Mesenchymal stem cell (in vitro differentiated cells and primary cell): Measurements from ENCODE around the gene LMBR1.
"Not testable (repeated sequence)": the region's sequence is repeated elsewhere in the genome, so short reads cannot be mapped to it uniquely, and the experiment has no call there.

ENCODE experiments used
- DNase-seq: peaks from one replicate; pipeline ENCODE4 v3.0.0-alpha.2; 2013
- H2AFZ ChIP-seq: one replicate; pipeline ENCODE4 v1.6.1; 2013; ENCODE audit warnings: low read depth, mild to moderate bottlenecking, control low read depth, inconsistent platforms, low read length, moderate library complexity
- H2AK5ac ChIP-seq: 2 replicates; pipeline ENCODE4 v1.6.1; 2013; ENCODE audit warnings: low read length, moderate library complexity, mild to moderate bottlenecking, inconsistent platforms; ENCODE audit not compliant: severe bottlenecking
- H2BK120ac ChIP-seq: one replicate; pipeline ENCODE4 v1.6.1; 2013; ENCODE audit warnings: low read depth, mild to moderate bottlenecking, inconsistent platforms, low read length, moderate library complexity
- H2BK12ac ChIP-seq, 2 experiments: one replicate each; pipeline ENCODE4 v1.6.1; 2013; ENCODE audit warnings: inconsistent platforms in 2 of 2, low read length in 2 of 2, mild to moderate bottlenecking in 2 of 2, moderate library complexity in 2 of 2, control low read depth in 1 of 2
- H2BK15ac ChIP-seq: one replicate; pipeline ENCODE4 v1.6.1; 2013; ENCODE audit warnings: mild to moderate bottlenecking, low read depth, inconsistent platforms; ENCODE audit not compliant: poor library complexity, severe bottlenecking
- H2BK5ac ChIP-seq: 2 replicates; pipeline ENCODE4 v1.6.1; 2013; ENCODE audit warnings: low read depth, mild to moderate bottlenecking, low read length, control low read depth, inconsistent platforms; ENCODE audit not compliant: poor library complexity, severe bottlenecking
- H3K14ac ChIP-seq, 2 experiments: one replicate each; pipeline ENCODE4 v1.6.1; 2013; ENCODE audit warnings: inconsistent platforms in 2 of 2, low read length in 2 of 2, control low read depth in 1 of 2, mild to moderate bottlenecking in 1 of 2, moderate library complexity in 1 of 2
- H3K18ac ChIP-seq, 2 experiments: one replicate each; pipeline ENCODE4 v1.6.1; 2013; ENCODE audit warnings: inconsistent platforms in 2 of 2, low read length in 2 of 2, control low read depth in 1 of 2, low read depth in 1 of 2, mild to moderate bottlenecking in 1 of 2
- H3K23ac ChIP-seq, 2 experiments: one replicate each; pipeline ENCODE4 v1.6.1; 2013; ENCODE audit warnings: inconsistent platforms in 2 of 2, low read length in 2 of 2, mild to moderate bottlenecking in 2 of 2, moderate library complexity in 2 of 2, control low read depth in 1 of 2
- H3K27ac ChIP-seq: 2 replicates; pipeline ENCODE4 v1.5.1; 2013; ENCODE audit warnings: mild to moderate bottlenecking, moderate library complexity, low read length, control low read depth, inconsistent platforms; ENCODE audit not compliant: poor library complexity, severe bottlenecking
- H3K27me3 ChIP-seq, 2 experiments: 2 replicates each; pipeline versions ENCODE4 v1.6.1 to v1.7.0; 2013; ENCODE audit warnings: low read length in 2 of 2, mild to moderate bottlenecking in 2 of 2, moderate library complexity in 2 of 2, control low read depth in 1 of 2, inconsistent platforms in 1 of 2; ENCODE audit not compliant: control insufficient read depth in 1 of 2, insufficient read depth in 1 of 2
- H3K36me3 ChIP-seq, 2 experiments: 2 replicates each; pipeline versions ENCODE4 v1.6.1 to v1.7.0; 2013; ENCODE audit warnings: low read length in 2 of 2, control low read depth in 1 of 2, inconsistent platforms in 1 of 2, low read depth in 1 of 2, mild to moderate bottlenecking in 1 of 2; ENCODE audit not compliant: insufficient read depth in 2 of 2, control insufficient read depth in 1 of 2
- H3K4ac ChIP-seq, 2 experiments: one replicate each; pipeline ENCODE4 v1.6.1; 2013; ENCODE audit warnings: inconsistent platforms in 2 of 2, low read length in 2 of 2, mild to moderate bottlenecking in 2 of 2, moderate library complexity in 2 of 2, control low read depth in 1 of 2, low read depth in 1 of 2
- H3K4me1 ChIP-seq: 2 replicates; pipeline ENCODE4 v1.6.1; 2013; ENCODE audit warnings: low read depth, low read length, control low read depth; ENCODE audit not compliant: control insufficient read depth, insufficient read depth
- H3K4me2 ChIP-seq: 2 replicates; pipeline ENCODE4 v1.6.1; 2013; ENCODE audit warnings: low read length, mild to moderate bottlenecking, inconsistent platforms; ENCODE audit not compliant: poor library complexity, severe bottlenecking
- H3K4me3 ChIP-seq, 2 experiments: 2 replicates each; pipeline versions ENCODE4 v1.5.1 to v1.7.0; 2013; ENCODE audit warnings: low read length in 2 of 2, mild to moderate bottlenecking in 2 of 2, control low read depth in 1 of 2, low read depth in 1 of 2; ENCODE audit not compliant: insufficient read depth in 1 of 2
- H3K79me1 ChIP-seq: replicated peaks from 2 replicates; pipeline ENCODE4 v1.6.1; 2013; ENCODE audit warnings: mild to moderate bottlenecking, control low read depth, low read length, inconsistent platforms; ENCODE audit not compliant: poor library complexity, severe bottlenecking
- H3K9ac ChIP-seq: 2 replicates; pipeline ENCODE4 v1.7.0; 2013; ENCODE audit warnings: mild to moderate bottlenecking, low read length, moderate library complexity
- H3K9me3 ChIP-seq: 2 replicates; pipeline ENCODE4 v1.7.0; 2013; ENCODE audit warnings: mild to moderate bottlenecking, low read length; ENCODE audit not compliant: control insufficient read depth
- H4K8ac ChIP-seq: one replicate; pipeline ENCODE4 v1.6.1; 2013; ENCODE audit warnings: inconsistent platforms, mild to moderate bottlenecking, low read length, moderate library complexity
- H4K91ac ChIP-seq: one replicate; pipeline ENCODE4 v1.6.1; 2013; ENCODE audit warnings: mild to moderate bottlenecking, low read length, inconsistent platforms
- WGBS: methylation state at CpG from one replicate; pipeline ENCODE4 v1.1.7; 2013; ENCODE audit warnings: mixed read lengths; 5-methylcytosine and 5-hydroxymethylcytosine counted together

The LMBR1 gene

DNA sequence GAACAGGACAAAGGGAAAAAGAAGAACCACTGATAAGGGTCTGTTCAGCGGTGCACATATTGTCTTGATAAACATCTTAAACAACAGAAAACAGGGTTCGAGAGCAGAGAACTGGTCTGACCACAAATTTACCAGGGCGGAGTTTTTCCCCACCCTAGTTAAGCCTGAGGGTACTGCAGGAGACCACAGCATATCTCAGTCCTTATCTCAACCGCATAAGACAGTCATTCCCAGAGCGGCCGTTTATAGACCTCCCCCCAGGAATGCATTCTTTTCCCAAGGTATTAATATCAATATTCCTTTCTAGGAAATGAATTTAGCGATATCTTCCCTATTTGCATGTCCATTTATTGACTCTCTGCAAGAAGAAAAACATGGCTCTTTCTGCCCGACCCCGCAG lies 195.7 kb downstream of the LMBR1 start:
- H3K79me1 ChIP-seq, H3K27ac ChIP-seq, H3K4me2 ChIP-seq, H3K9me3 ChIP-seq, H4K91ac ChIP-seq, H3K9ac ChIP-seq, H3K4ac ChIP-seq, H3K14ac ChIP-seq, H2BK120ac ChIP-seq, H2AFZ ChIP-seq, H3K23ac ChIP-seq, H4K8ac ChIP-seq, H3K18ac ChIP-seq, H2BK12ac ChIP-seq, H2BK15ac ChIP-seq, H2BK5ac ChIP-seq, H3K4me3 ChIP-seq, H2AK5ac ChIP-seq, H3K4me1 ChIP-seq, DNase-seq, H3K27me3 ChIP-seq, H3K36me3 ChIP-seq: not testable (repeated sequence)
- WGBS = 85% methylated on average over 9 of the region's 9 CpGs

DNA sequence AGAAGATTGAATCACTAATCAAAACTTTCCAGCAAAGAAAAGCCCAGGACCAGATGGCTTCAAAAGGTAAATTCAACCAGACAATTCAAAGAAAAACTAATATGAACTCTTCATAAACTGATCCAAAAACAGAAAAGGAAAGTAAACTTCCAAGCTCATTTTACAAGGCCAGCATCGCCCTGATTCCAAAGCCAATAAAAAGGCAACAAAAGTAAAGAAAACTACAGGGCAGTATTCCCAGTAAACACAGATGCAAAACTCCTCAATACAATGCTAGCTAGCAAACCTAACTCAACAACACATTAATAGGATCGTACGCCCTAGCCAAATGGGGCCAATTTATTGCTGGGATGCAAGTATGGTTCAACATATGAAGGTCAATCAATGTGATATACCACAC lies 199.4 kb downstream of the LMBR1 start:
- no peak overlapping the region for H3K4ac ChIP-seq

DNA sequence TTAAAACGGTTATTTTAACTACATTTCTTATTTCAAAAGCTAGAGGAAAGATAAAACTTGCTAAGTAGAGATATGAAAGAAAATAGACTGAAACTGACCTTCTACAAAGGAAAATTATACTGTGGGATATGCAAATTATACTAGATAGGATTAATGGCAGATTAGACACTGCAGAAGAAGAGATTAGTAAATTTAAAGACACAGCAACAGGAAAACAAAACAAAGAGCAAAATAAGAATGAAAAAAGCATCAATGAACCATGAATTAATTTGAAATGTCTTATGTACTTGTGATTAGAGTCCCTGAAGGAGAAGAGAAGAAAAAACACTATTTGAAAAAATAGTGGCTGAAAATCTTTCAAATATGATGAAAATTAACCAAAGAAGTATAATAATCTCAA lies 200.1 kb downstream of the LMBR1 start:
- Histone ChIP-seq H3K36me3 (no peaks in the 10 kb centered on the region), H2BK15ac (no peak overlapping the region)

More for the DNA sequence above, 199.4 kb downstream of the LMBR1 start:
- Histone ChIP-seq H4K91ac (no peak overlapping the region), H3K79me1 (peaks cover 5% of the 10 kb centered on the region), H2BK12ac (no peak overlapping the region), H3K4me3 (no peak overlapping the region), H3K27ac (no peak overlapping the region), H2BK5ac (no peak overlapping the region), H3K9me3 (peaks cover 8% of the 10 kb centered on the region), H3K23ac (no peak overlapping the region), H3K4me2 (no peak overlapping the region), H3K27me3 (no peaks in the 10 kb centered on the region), H2BK120ac (no peak overlapping the region), H3K9ac (no peak overlapping the region), H3K4me1 (no peaks in the 10 kb centered on the region), H3K36me3 (no peaks in the 10 kb centered on the region), H4K8ac (no peak overlapping the region), H3K18ac (no peak overlapping the region), H2BK15ac (no peak overlapping the region), H2AFZ (no peak overlapping the region), H2AK5ac (no peak overlapping the region), H3K14ac (no peak overlapping the region)
- 95% methylated on average over 3 of the region's 3 CpGs for WGBS
- DNase-seq = no peak

DNA sequence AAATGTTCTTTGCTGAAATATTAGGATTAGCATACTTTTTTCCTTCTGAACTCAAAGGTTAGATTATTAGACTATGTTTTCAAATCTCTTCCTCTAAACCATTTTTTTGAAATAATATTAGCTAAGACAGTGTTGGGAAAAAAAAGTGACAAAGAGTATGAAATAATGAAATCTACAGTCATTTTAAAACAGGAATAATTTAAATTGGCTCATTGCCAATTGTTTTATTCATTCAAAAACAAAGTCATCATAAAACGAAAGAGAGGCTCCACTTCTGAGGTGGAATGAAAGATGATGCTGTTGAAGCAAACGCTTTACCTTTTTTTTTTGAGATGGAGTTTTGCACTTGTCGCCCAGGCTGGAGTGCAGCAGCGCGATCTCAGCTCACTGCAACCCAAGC lies 201.2 kb downstream of the LMBR1 start:
- Histone ChIP-seq H2AFZ (no peak overlapping the region), H3K9ac (no peak overlapping the region), H3K79me1 (peaks cover 5% of the 10 kb centered on the region), H3K9me3 (peaks cover 4% of the 10 kb centered on the region), H2AK5ac (no peak overlapping the region), H3K4ac (no peak overlapping the region), H3K4me3 (no peak overlapping the region), H3K4me2 (no peak overlapping the region), H3K14ac (no peak overlapping the region), H3K4me1 (no peaks in the 10 kb centered on the region), H3K23ac (no peak overlapping the region), H3K18ac (no peak overlapping the region), H3K36me3 (no peaks in the 10 kb centered on the region), H3K27ac (no peak overlapping the region), H2BK120ac (no peak overlapping the region), H3K27me3 (no peaks in the 10 kb centered on the region), H2BK5ac (no peak overlapping the region), H4K8ac (no peak overlapping the region), H2BK12ac (no peak overlapping the region), H4K91ac (no peak overlapping the region), H2BK15ac (no peak overlapping the region)
- 76% methylated on average over 5 of the region's 5 CpGs for WGBS
- no peak for DNase-seq

More for the DNA sequence above, 200.1 kb downstream of the LMBR1 start:
- whole genome bisulfite sequencing = no CpG with 5 or more reads among the region's 1 CpG
- H3K9ac ChIP-seq = no peak overlapping the region
- no peak overlapping the region for H3K23ac ChIP-seq
- no peak overlapping the region for H2AK5ac ChIP-seq
- no peak overlapping the region for H2BK12ac ChIP-seq
- H4K91ac ChIP-seq = no peak overlapping the region
- no peak overlapping the region for H3K18ac ChIP-seq
- no peaks in the 10 kb centered on the region for H3K27me3 ChIP-seq
- no peak overlapping the region for H2BK5ac ChIP-seq
- no peak overlapping the region for H2AFZ ChIP-seq
- H3K27ac ChIP-seq = no peak overlapping the region
- H3K4me3 ChIP-seq = no peak overlapping the region
- H3K79me1 ChIP-seq = peaks cover 5% of the 10 kb centered on the region
- no peak overlapping the region for H3K4ac ChIP-seq
- no peak overlapping the region for H2BK120ac ChIP-seq
- no peak overlapping the region for H3K14ac ChIP-seq
- no peak overlapping the region for H4K8ac ChIP-seq
- DNase-seq = no peak
- no peaks in the 10 kb centered on the region for H3K4me1 ChIP-seq
- peaks cover 8% of the 10 kb centered on the region for H3K9me3 ChIP-seq
- no peak overlapping the region for H3K4me2 ChIP-seq
